HCT116 (cell line): ENCODE data around the gene THPO. TPM values are rescaled to one million over a fixed set of nuclear protein-coding genes. Genes with fewer than 3 reads are reported as not detected.

ENCODE experiments used
- ATAC-seq: fragments of 200-7000 bp; cut with Tn5 transposase; 2 replicates; pipeline ENCODE4 v1.9.1; 2020; ENCODE audit warnings: mild to moderate bottlenecking, moderate library complexity
- BruUV-seq: library from RNA; stranded (reverse); fragments of 400-500 nt; replicated peaks from 2 replicates; lab custom pipeline; 2021; lab: Mats Ljungman, UMichigan
- CTCF ChIA-PET: fragments of 300-600 bp; sonication (Branson Sonifier 250); formaldehyde crosslinking; loops from one replicate; lab custom pipeline; 2021; ENCODE audit warnings: antibody characterized with exemption; lab: Charles Lee
- POLR2A ChIA-PET: fragments of 300-600, 350-600 bp; sonication (Branson Sonifier 250); formaldehyde crosslinking; loops from one replicate; lab custom pipeline; 2021; ENCODE audit warnings: antibody characterized with exemption; lab: Charles Lee
- RAD21 ChIA-PET, 2 experiments: fragments of 300-600 bp; sonication (Branson Sonifier 250); formaldehyde crosslinking; loops; one replicate each; lab custom pipeline; 2023; ENCODE audit warnings: low total read pairs in 2 of 2; ENCODE audit not compliant: uncharacterized antibody in 2 of 2, unreplicated experiment in 2 of 2, low non-redundant PET in 1 of 2; lab: Charles Lee
- DNase-seq: peaks from one replicate; pipeline ENCODE4 v3.0.0-alpha.2; 2010; ENCODE audit warnings: low read depth, low spot score
- H2AFZ ChIP-seq: fragments of 200-600 bp; shearing (Covaris generic), sonication (generic); 2 replicates; pipeline ENCODE4 v1.6.1; 2017; ENCODE audit warnings: low read depth, mixed run types, mixed read lengths, antibody characterized with exemption, low read length; ENCODE audit not compliant: poor library complexity, severe bottlenecking
- H3K27ac ChIP-seq: 2 replicates; pipeline ENCODE4 v1.5.1; 2012; ENCODE audit warnings: low read depth, low read length
- H3K27me3 ChIP-seq: fragments of 200-600 bp; sonication (generic); 2 replicates; pipeline ENCODE4 v1.6.1; 2016; ENCODE audit warnings: mixed run types, low read length, mixed read lengths; ENCODE audit not compliant: insufficient read depth
- H3K36me3 ChIP-seq, 2 experiments: fragments of 200-500 bp in 1 of 2; fragments of 200-600 bp in 1 of 2; sonication (Bioruptor generic) in 1 of 2; sonication (generic) in 1 of 2; 2 replicates each; pipeline versions ENCODE4 v1.5.1 to v1.6.1; 2014 to 2016; ENCODE audit warnings: low read length in 2 of 2, inconsistent platforms in 1 of 2, mixed read lengths in 1 of 2, mixed run types in 1 of 2; ENCODE audit not compliant: insufficient read depth in 2 of 2, control insufficient read depth in 1 of 2
- H3K4me1 ChIP-seq, 2 experiments: fragments of 200-600 bp in 1 of 2; sonication (generic) in 1 of 2; 2 replicates each; pipeline versions ENCODE4 v1.5.1 to v1.6.1; 2012 to 2017; ENCODE audit warnings: low read length in 2 of 2, inconsistent platforms in 1 of 2, mild to moderate bottlenecking in 1 of 2, mixed read lengths in 1 of 2, mixed run types in 1 of 2, moderate library complexity in 1 of 2; ENCODE audit not compliant: insufficient read depth in 2 of 2, control insufficient read depth in 1 of 2
- H3K4me2 ChIP-seq: fragments of 200-600 bp; sonication (generic); 2 replicates; pipeline ENCODE4 v1.6.1; 2017; ENCODE audit warnings: mixed run types, low read length, mixed read lengths
- H3K4me3 ChIP-seq, 2 experiments: fragments of 200-600 bp in 1 of 2; sonication (generic) in 1 of 2; replicated peaks in 1 of 2; 2 replicates each; pipeline ENCODE4 v1.5.1; 2011 to 2016; ENCODE audit warnings: low read length in 2 of 2, control low read depth in 1 of 2, low read depth in 1 of 2, mild to moderate bottlenecking in 1 of 2, mixed read lengths in 1 of 2, mixed run types in 1 of 2
- H3K79me2 ChIP-seq: fragments of 200-600 bp; sonication (generic); 2 replicates; pipeline ENCODE4 v1.6.1; 2017; ENCODE audit warnings: mild to moderate bottlenecking, mixed run types, low read length, moderate library complexity, mixed read lengths; ENCODE audit not compliant: insufficient read depth
- H3K9ac ChIP-seq: fragments of 200-600 bp; sonication (generic); 2 replicates; pipeline ENCODE4 v1.6.1; 2016; ENCODE audit warnings: low read length, mixed read lengths
- H3K9me2 ChIP-seq: fragments of 200-600 bp; sonication (generic), shearing (Covaris generic); 2 replicates; pipeline ENCODE4 v1.6.1; 2017; ENCODE audit warnings: mixed run types, mild to moderate bottlenecking, moderate library complexity; ENCODE audit not compliant: insufficient read depth
- H3K9me3 ChIP-seq, 2 experiments: fragments of 200-500 bp in 1 of 2; fragments of 200-600 bp in 1 of 2; sonication (Bioruptor generic) in 1 of 2; sonication (generic) in 1 of 2; 2 replicates each; pipeline ENCODE4 v1.6.1; 2014 to 2017; ENCODE audit warnings: low read length in 2 of 2, mixed read lengths in 2 of 2, inconsistent platforms in 1 of 2, low read depth in 1 of 2, mild to moderate bottlenecking in 1 of 2, mixed run types in 1 of 2, moderate library complexity in 1 of 2; ENCODE audit not compliant: control insufficient read depth in 1 of 2, insufficient read depth in 1 of 2
- H4K20me1 ChIP-seq: fragments of 200-600 bp; sonication (generic), shearing (Covaris generic); 2 replicates; pipeline ENCODE4 v1.6.1; 2017; ENCODE audit warnings: mixed run types, mild to moderate bottlenecking, moderate library complexity; ENCODE audit not compliant: insufficient read depth
- CBX3 ChIP-seq: IDR thresholded peaks from 2 replicates; pipeline ENCODE4 v1.6.1; 2012; ENCODE audit warnings: low read depth
- EGR1 ChIP-seq: IDR thresholded peaks from 2 replicates; pipeline ENCODE4 v1.6.1; 2012; ENCODE audit warnings: low read depth
- ELF1 ChIP-seq: IDR thresholded peaks from 2 replicates; pipeline ENCODE4 v1.6.1; 2012; ENCODE audit warnings: low read depth, borderline replicate concordance
- EZH2phosphoT487 ChIP-seq: fragments of 200-600 bp; IDR thresholded peaks from 2 replicates; pipeline ENCODE4 v1.6.1; 2018; ENCODE audit warnings: antibody characterized with exemption, borderline replicate concordance
- JUND ChIP-seq: IDR thresholded peaks from 2 replicates; pipeline ENCODE4 v1.6.1; 2012
- POLR2A ChIP-seq: IDR thresholded peaks from 2 replicates; pipeline ENCODE4 v1.7.0; 2011; ENCODE audit warnings: borderline replicate concordance; ENCODE audit not compliant: insufficient read depth, insufficient read length; ENCODE audit errors: extremely low read depth
- POLR2AphosphoS5 ChIP-seq: IDR thresholded peaks from 2 replicates; pipeline ENCODE4 v1.6.1; 2011; ENCODE audit warnings: mild to moderate bottlenecking, low read depth, low read length, moderate library complexity
- RAD21 ChIP-seq: IDR thresholded peaks from 2 replicates; pipeline ENCODE4 v1.6.1; 2012; ENCODE audit warnings: low read depth, mild to moderate bottlenecking
- SIN3A ChIP-seq: IDR thresholded peaks from 2 replicates; pipeline ENCODE4 v1.6.1; 2012; ENCODE audit warnings: low read depth
- SP1 ChIP-seq: IDR thresholded peaks from 2 replicates; pipeline ENCODE4 v1.6.1; 2012; ENCODE audit warnings: low read depth
- intact Hi-C: fragments of 100-400 bp; cut with micrococcal nuclease; formaldehyde crosslinking; loops from 2 replicates; pipeline ENCODE4 v1.10.0; 2022
- total RNA-seq: library from RNA; stranded (reverse); gene quantifications from one replicate; pipeline ENCODE4 v1.2.1, GENCODE V29; 2021; ENCODE audit not compliant: unreplicated experiment
- TF ChIP-seq, protein P1 (sequence below): IDR thresholded peaks from 2 replicates; pipeline ENCODE4 v1.6.1; 2012
- TF ChIP-seq, protein P2 (sequence below): IDR thresholded peaks from 2 replicates; pipeline ENCODE4 v1.6.1; 2012; ENCODE audit warnings: low read depth

Gene THPO
- total RNA-seq, 1 experiment from 2014 or later: not detected

GRCh38 chr3:184355261-184356040, 22.6 kb downstream of the THPO start:
- intact Hi-C loops: no loop called here
- Histone ChIP-seq H3K4me2 (no peak overlapping the region), H2AFZ (no peak overlapping the region), H3K79me2 (peaks cover 6% of the 10 kb centered on the region), H4K20me1 (no peaks in the 10 kb centered on the region), H3K9ac (no peak overlapping the region), H3K9me3 (no peaks in the 10 kb centered on the region), H3K27ac (no peak overlapping the region), H3K4me3 (no peak overlapping the region), H3K9me2 (no peaks in the 10 kb centered on the region), H3K4me1 (peaks cover 3 to 12% of the 10 kb centered on the region in 2 experiments; a peak in 3 of 4 replicates), H3K36me3 (peaks cover 24% of the 10 kb centered on the region in 2 experiments; a peak in 3 of 4 replicates), H3K27me3 (no peaks in the 10 kb centered on the region)
- no peak for DNase-seq
- CTCF ChIA-PET: no interaction called here
- no TSS peak for BruUV-seq
- TF ChIP-seq SIN3A: no peak
- no peak for TF ChIP-seq RAD21
- TF ChIP-seq EGR1: no peak
- TF ChIP-seq ELF1: no peak
- no peak for TF ChIP-seq POLR2AphosphoS5
- TF ChIP-seq, protein P1, sequence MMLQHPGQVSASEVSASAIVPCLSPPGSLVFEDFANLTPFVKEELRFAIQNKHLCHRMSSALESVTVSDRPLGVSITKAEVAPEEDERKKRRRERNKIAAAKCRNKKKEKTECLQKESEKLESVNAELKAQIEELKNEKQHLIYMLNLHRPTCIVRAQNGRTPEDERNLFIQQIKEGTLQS: no peak
- TF ChIP-seq, protein P2, sequence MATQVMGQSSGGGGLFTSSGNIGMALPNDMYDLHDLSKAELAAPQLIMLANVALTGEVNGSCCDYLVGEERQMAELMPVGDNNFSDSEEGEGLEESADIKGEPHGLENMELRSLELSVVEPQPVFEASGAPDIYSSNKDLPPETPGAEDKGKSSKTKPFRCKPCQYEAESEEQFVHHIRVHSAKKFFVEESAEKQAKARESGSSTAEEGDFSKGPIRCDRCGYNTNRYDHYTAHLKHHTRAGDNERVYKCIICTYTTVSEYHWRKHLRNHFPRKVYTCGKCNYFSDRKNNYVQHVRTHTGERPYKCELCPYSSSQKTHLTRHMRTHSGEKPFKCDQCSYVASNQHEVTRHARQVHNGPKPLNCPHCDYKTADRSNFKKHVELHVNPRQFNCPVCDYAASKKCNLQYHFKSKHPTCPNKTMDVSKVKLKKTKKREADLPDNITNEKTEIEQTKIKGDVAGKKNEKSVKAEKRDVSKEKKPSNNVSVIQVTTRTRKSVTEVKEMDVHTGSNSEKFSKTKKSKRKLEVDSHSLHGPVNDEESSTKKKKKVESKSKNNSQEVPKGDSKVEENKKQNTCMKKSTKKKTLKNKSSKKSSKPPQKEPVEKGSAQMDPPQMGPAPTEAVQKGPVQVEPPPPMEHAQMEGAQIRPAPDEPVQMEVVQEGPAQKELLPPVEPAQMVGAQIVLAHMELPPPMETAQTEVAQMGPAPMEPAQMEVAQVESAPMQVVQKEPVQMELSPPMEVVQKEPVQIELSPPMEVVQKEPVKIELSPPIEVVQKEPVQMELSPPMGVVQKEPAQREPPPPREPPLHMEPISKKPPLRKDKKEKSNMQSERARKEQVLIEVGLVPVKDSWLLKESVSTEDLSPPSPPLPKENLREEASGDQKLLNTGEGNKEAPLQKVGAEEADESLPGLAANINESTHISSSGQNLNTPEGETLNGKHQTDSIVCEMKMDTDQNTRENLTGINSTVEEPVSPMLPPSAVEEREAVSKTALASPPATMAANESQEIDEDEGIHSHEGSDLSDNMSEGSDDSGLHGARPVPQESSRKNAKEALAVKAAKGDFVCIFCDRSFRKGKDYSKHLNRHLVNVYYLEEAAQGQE: no peak
- no peak for TF ChIP-seq EZH2phosphoT487
- no peak for TF ChIP-seq POLR2A
- TF ChIP-seq SP1: no peak
- no peak for TF ChIP-seq JUND
- TF ChIP-seq CBX3: no peak
- ATAC-seq: no peak
- RAD21 ChIA-PET: no interaction called here
- POLR2A ChIA-PET: no interaction called here
